Neutrophil (primary cell): ENCODE data around the gene SLC25A22.

Experiments used
- H3K27ac ChIP-seq: fragments of 200-600 bp; sonication (generic); 2 replicates; pipeline ENCODE4 v1.5.1; 2016; ENCODE audit warnings: mild to moderate bottlenecking, moderate library complexity
- H3K27me3 ChIP-seq: fragments of 200-600 bp; sonication (generic); 2 replicates; pipeline ENCODE4 v1.6.0; 2016; ENCODE audit warnings: mild to moderate bottlenecking
- H3K36me3 ChIP-seq: fragments of 200-600 bp; sonication (generic); 2 replicates; pipeline ENCODE4 v1.5.1; 2017
- H3K4me1 ChIP-seq, 2 experiments: fragments of 200-600 bp in 1 of 2; sonication (generic) in 1 of 2; 1 replicate in 1 of 2; 2 replicates in 1 of 2; pipeline versions ENCODE4 v1.5.1 to v1.6.1; 2013 to 2016; ENCODE audit warnings: low read depth in 1 of 2, low read length in 1 of 2, mild to moderate bottlenecking in 1 of 2, moderate library complexity in 1 of 2; ENCODE audit not compliant: control insufficient read depth in 1 of 2, insufficient read depth in 1 of 2
- H3K4me3 ChIP-seq, 2 experiments: fragments of 200-600 bp in 1 of 2; sonication (generic) in 1 of 2; 1 replicate in 1 of 2; 2 replicates in 1 of 2; pipeline ENCODE4 v1.5.1; 2013 to 2016; ENCODE audit warnings: low read depth in 1 of 2, low read length in 1 of 2, mild to moderate bottlenecking in 1 of 2, moderate library complexity in 1 of 2
- H3K9me3 ChIP-seq: fragments of 200-600 bp; sonication (generic); 2 replicates; pipeline ENCODE4 v1.5.1; 2016
- CTCF ChIP-seq: fragments of 200-600 bp; sonication (generic); IDR thresholded peaks from 2 replicates; pipeline ENCODE4 v1.5.1; 2016; ENCODE audit warnings: antibody characterized with exemption

Gene SLC25A22

DNA sequence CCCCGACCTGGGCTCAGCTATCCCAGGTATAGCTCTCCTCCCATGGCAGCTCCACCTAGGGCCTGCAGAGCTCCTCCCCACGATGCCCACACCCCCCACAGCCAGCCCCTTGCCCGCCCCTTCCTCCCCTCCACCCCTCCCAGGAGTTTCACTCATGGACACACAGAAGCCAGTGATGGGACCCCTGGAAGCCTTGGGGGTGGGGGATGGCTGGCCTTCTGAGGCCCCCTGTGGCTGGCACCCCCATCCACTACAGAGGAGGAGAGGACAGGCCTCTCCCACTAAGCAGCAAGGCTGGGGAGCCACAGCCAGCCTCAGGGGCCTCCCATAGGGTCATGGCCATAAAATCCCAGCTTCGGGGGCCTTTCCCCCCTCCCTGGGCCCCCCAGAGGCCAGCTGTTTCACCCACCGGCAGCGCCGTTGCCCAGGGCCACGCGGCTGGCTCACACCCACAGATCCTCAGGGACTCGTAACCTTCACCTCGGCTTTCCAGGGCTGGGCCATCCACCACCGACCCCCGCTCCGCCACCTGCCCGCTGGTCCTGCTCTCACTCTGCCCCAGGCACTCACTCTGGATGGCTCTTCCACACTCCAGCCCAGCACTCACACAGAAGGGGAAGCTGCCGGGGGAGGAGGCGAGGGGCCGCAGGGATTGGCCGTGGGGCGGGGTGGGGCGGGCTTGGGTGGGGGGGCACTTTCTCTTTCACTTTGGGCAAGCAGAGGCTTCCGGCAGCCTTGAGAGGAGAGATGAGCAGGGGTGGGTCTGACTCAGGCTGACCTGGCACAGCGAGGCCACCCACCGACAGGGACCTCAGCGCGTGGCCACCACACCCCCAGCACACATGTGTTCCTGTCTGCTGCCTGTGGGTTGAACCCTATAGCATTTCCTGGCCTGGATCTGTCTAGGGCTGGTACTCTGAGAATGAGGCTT, 2.2 kb downstream of the SLC25A22 start:
- peak overlapping the region; percentile 58 to 90 for H3K4me3 ChIP-seq
- H3K27me3 ChIP-seq = peaks cover 4% of the 10 kb centered on the region
- peaks cover 26 to 35% of the 10 kb centered on the region in 2 experiments for H3K4me1 ChIP-seq
- H3K27ac ChIP-seq = peak overlapping the region; percentile 82
- peak; percentile 34 for TF ChIP-seq CTCF
- H3K36me3 ChIP-seq = peaks cover 7% of the 10 kb centered on the region
- no peaks in the 10 kb centered on the region for H3K9me3 ChIP-seq

- Histone ChIP-seq H3K9me3 (no peaks in the 10 kb centered on the region), H3K36me3 (peaks cover 7% of the 10 kb centered on the region), H3K27ac (no peak overlapping the region), H3K4me3 (peak overlapping the region in 1 of 2 experiments; percentile 90), H3K27me3 (peaks cover 13% of the 10 kb centered on the region), H3K4me1 (peaks cover 26 to 35% of the 10 kb centered on the region in 2 experiments)
- no peak for TF ChIP-seq CTCF
Measured at GRCh38 chr11:794766-795633, 3.1 kb downstream of the SLC25A22 start.

- Histone ChIP-seq H3K36me3 (peaks cover 7% of the 10 kb centered on the region), H3K4me3 (no peak overlapping the region), H3K4me1 (peaks cover 26 to 37% of the 10 kb centered on the region in 2 experiments), H3K27ac (no peak overlapping the region), H3K27me3 (peaks cover 21% of the 10 kb centered on the region), H3K9me3 (no peaks in the 10 kb centered on the region)
- no peak for TF ChIP-seq CTCF
Measured at GRCh38 chr11:794013-794765, 3.9 kb downstream of the SLC25A22 start.

GRCh38 chr11:793556-793955, 4.5 kb downstream of the SLC25A22 start:
- peaks cover 7% of the 10 kb centered on the region for H3K36me3 ChIP-seq
- TF ChIP-seq CTCF = no peak

DNA sequence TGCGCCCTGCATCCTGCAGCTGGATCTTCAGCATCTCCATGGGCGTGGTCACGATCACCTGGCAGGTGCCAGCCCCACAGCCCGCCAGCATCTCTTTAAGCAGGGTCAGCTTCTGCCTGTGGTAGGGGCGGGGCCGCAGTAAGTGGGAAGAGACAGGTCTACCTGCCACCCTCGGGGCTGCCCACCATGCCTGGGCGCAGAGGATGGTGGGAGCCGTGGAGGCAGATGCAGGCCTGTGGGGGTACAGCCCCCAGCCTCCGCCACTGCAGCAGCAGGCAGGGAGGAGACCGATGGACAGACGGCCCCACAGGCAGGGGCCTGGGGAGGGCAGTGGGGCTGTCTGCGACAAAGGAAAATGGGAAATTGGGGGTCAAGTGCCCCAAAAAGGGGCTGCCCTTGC, 5.2 kb downstream of the SLC25A22 start:
- H3K4me1 ChIP-seq = peaks cover 22 to 31% of the 10 kb centered on the region in 2 experiments
- no peak overlapping the region for H3K4me3 ChIP-seq
- H3K9me3 ChIP-seq = no peaks in the 10 kb centered on the region
- no peak overlapping the region for H3K27ac ChIP-seq
- H3K27me3 ChIP-seq = peaks cover 35% of the 10 kb centered on the region
- H3K36me3 ChIP-seq = peaks cover 7% of the 10 kb centered on the region
- no peak for TF ChIP-seq CTCF

More at GRCh38 chr11:793556-793955, 4.5 kb downstream of the SLC25A22 start:
- Histone ChIP-seq H3K9me3 (no peaks in the 10 kb centered on the region), H3K4me3 (no peak overlapping the region), H3K27me3 (peaks cover 28% of the 10 kb centered on the region), H3K4me1 (peaks cover 25 to 36% of the 10 kb centered on the region in 2 experiments), H3K27ac (no peak overlapping the region)
